Psoas muscle (tissue), 8 donors: ENCODE measurements around the gene SGCE. TPM values are rescaled to one million over a fixed set of nuclear protein-coding genes. Genes with fewer than 3 reads are reported as not detected.

ENCODE experiments used
- ATAC-seq, 4 donors: fragments of 200-7000 bp; cut with Tn5 transposase; one replicate each; pipeline ENCODE4 v1.9.1; 2020; ENCODE audit warnings: moderate library complexity in 3 of 4, mild to moderate bottlenecking in 2 of 4
- DNase-seq, 2 donors: peaks; one replicate each; pipeline ENCODE4 v3.0.0-alpha.2; 2020
- H3K27ac ChIP-seq: fragments of 200-600 bp; one replicate; pipeline ENCODE4 v1.8.0; 2022
- H3K27me3 ChIP-seq, 3 donors: fragments of 200-600 bp in 1 of 3; one replicate each; pipeline versions ENCODE4 v1.6.1 to v1.8.0; 2013 to 2022; ENCODE audit warnings: low read length in 2 of 3, mild to moderate bottlenecking in 2 of 3, moderate library complexity in 1 of 3; ENCODE audit not compliant: insufficient read depth in 3 of 3
- H3K36me3 ChIP-seq, 2 donors: fragments of 200-600 bp in 1 of 2; one replicate each; pipeline versions ENCODE4 v1.6.1 to v1.8.0; 2013 to 2022; ENCODE audit warnings: low read depth in 1 of 2, mild to moderate bottlenecking in 1 of 2, moderate library complexity in 1 of 2; ENCODE audit not compliant: insufficient read depth in 1 of 2
- H3K4me1 ChIP-seq: fragments of 200-600 bp; one replicate; pipeline ENCODE4 v1.8.0; 2022
- H3K4me3 ChIP-seq: fragments of 200-600 bp; one replicate; pipeline ENCODE4 v1.8.0; 2022; ENCODE audit warnings: mild to moderate bottlenecking
- H3K9me3 ChIP-seq: fragments of 200-600 bp; one replicate; pipeline ENCODE4 v1.8.0; 2022
- CTCF ChIP-seq: fragments of 200-600 bp; IDR thresholded peaks from one replicate; pipeline ENCODE4 v1.8.0; 2022; ENCODE audit warnings: antibody characterized with exemption
- WGBS, 3 donors: extraction: QIAGEN DNeasy Blood & Tissue Kit; methylation state at CpG; one replicate each; pipeline versions ENCODE4 v1.1.6 to v1.1.7; 2013; 5-methylcytosine and 5-hydroxymethylcytosine counted together
- intact Hi-C, 2 donors: fragments of 100-400 bp; cut with DNase I; formaldehyde crosslinking; loops; one replicate each; pipeline versions ENCODE4 v1.11.0 to v1.14.2; 2022
- polyA plus RNA-seq, 3 donors: library from polyadenylated mRNA; stranded (reverse); fragments of 200-250 nt; gene quantifications; one replicate each; pipeline ENCODE4 v1.2.3, GENCODE V29; 2013
- total RNA-seq, 4 donors: library from RNA; stranded (reverse); fragmentation: NEBNext Ultra II Directional in 2 of 4; extraction: Animal tissue kit (Norgen Biotek cat#: 25700) in 2 of 4; gene quantifications; one replicate each; pipeline versions ENCODE4 v1.2.1 to v1.2.4, GENCODE V29; 2021 to 2023
- donor health status: healthy with polysubstance abuse.
- donor health status: DM: no; HTN: no; CAD: no; lungs with moderate emphysema.
- donor health status: Bipolar disorder and iron deficiency.
- donor health status: healthy.
- donor health status: DM: yes; HTN: yes; CAD: no.
- donor health status: DM: no; HTN: no; CAD: no.
- donor health status: DM: no; HTN: no; CAD: no.
- donor health status: DM: yes; HTN: yes; CAD: no.

The SGCE gene
- total and polyA plus RNA-seq, 7 donors = 3.9 to 13.0 (median 6.1) TPM

- peaks cover 8% of the 10 kb centered on the region for H3K4me1 ChIP-seq
- no peak for TF ChIP-seq CTCF
- no peaks in the 10 kb centered on the region for H3K27me3 ChIP-seq
- DNase-seq (no peak), ATAC-seq (no peak)
- H3K36me3 ChIP-seq = no peaks in the 10 kb centered on the region
- intact Hi-C loops = no loop called here
- H3K4me3 ChIP-seq = no peak overlapping the region
- H3K9me3 ChIP-seq = peaks cover 13% of the 10 kb centered on the region
- no peak overlapping the region for H3K27ac ChIP-seq
These were observed 77.3 kb downstream of the SGCE start for GRCh38 chr7:94578614-94579013.

GRCh38 chr7:94577357-94577756 lies 78.6 kb downstream of the SGCE start:
- peaks cover 13% of the 10 kb centered on the region for H3K9me3 ChIP-seq
- no peak overlapping the region for H3K27ac ChIP-seq
- peaks cover 8% of the 10 kb centered on the region for H3K4me1 ChIP-seq
- 97 to 100% (median 100%) methylated on average over 1 of the region's 1 CpG for WGBS, 3 donors
- no peak overlapping the region for H3K4me3 ChIP-seq
- no peak for TF ChIP-seq CTCF
- intact Hi-C loops = no loop called here
- H3K27me3 ChIP-seq = no peaks in the 10 kb centered on the region
- DNase-seq (no peak), ATAC-seq (no peak)
- no peaks in the 10 kb centered on the region for H3K36me3 ChIP-seq

GRCh38 chr7:94576316-94576715 lies 79.6 kb downstream of the SGCE start:
- TF ChIP-seq CTCF = no peak
- peaks cover 13% of the 10 kb centered on the region for H3K9me3 ChIP-seq
- WGBS, 3 donors = 94 to 98% (median 97%) methylated on average over 2 of the region's 2 CpGs

GRCh38 chr7:94575646-94576045 lies 80.3 kb downstream of the SGCE start:
- Histone ChIP-seq H3K4me1 (peaks cover 6% of the 10 kb centered on the region), H3K9me3 (peaks cover 13% of the 10 kb centered on the region), H3K36me3 (no peaks in the 10 kb centered on the region), H3K27ac (no peak overlapping the region), H3K4me3 (no peak overlapping the region), H3K27me3 (no peaks in the 10 kb centered on the region)
- intact Hi-C loops = no loop called here
- DNase-seq = no peak
- TF ChIP-seq CTCF = no peak
- ATAC-seq = no peak
- 95 to 100% (median 98%) methylated on average over 2 of the region's 2 CpGs for WGBS, 3 donors

More at GRCh38 chr7:94576316-94576715, 79.6 kb downstream of the SGCE start:
- ATAC-seq = no peak
- Histone ChIP-seq H3K27ac (no peak overlapping the region), H3K4me3 (no peak overlapping the region), H3K4me1 (peaks cover 8% of the 10 kb centered on the region), H3K27me3 (no peaks in the 10 kb centered on the region), H3K36me3 (no peaks in the 10 kb centered on the region)
- DNase-seq = no peak
- intact Hi-C loops = no loop called here

GRCh38 chr7:94571816-94572215 lies 84.1 kb downstream of the SGCE start:
- H3K27ac ChIP-seq = no peak overlapping the region
- H3K9me3 ChIP-seq = peaks cover 13% of the 10 kb centered on the region
- DNase-seq (no peak), ATAC-seq (no peak)
- no peak for TF ChIP-seq CTCF
- intact Hi-C loops = no loop called here
- H3K27me3 ChIP-seq = no peaks in the 10 kb centered on the region
- H3K36me3 ChIP-seq = no peaks in the 10 kb centered on the region
- no peaks in the 10 kb centered on the region for H3K4me1 ChIP-seq
- H3K4me3 ChIP-seq = no peak overlapping the region
